Activated naive CD8-positive, alpha-beta T cell treated with anti-CD3 and anti-CD28 coated beads for 36 hours (primary cell): ENCODE measurements around the gene NCOR2. TPM values are rescaled to one million over a fixed set of nuclear protein-coding genes. Genes with fewer than 3 reads are reported as not detected.

ENCODE experiments used
- DNase-seq: peaks from one replicate; pipeline ENCODE4 v3.0.0; 2021
- H3K27ac Mint-ChIP-seq: one replicate; pipeline ENCODE4 v1.8.0; 2022; ENCODE audit warnings: mild to moderate bottlenecking, moderate library complexity, mixed read lengths
- H3K27me3 Mint-ChIP-seq: one replicate; pipeline ENCODE4 v1.8.0; 2022; ENCODE audit warnings: mild to moderate bottlenecking, mixed read lengths
- H3K36me3 Mint-ChIP-seq: one replicate; pipeline ENCODE4 v1.8.0; 2021; ENCODE audit warnings: mild to moderate bottlenecking, mixed read lengths
- H3K4me1 Mint-ChIP-seq: one replicate; pipeline ENCODE4 v1.8.0; 2021; ENCODE audit warnings: mixed read lengths
- H3K4me3 Mint-ChIP-seq: one replicate; pipeline ENCODE4 v1.8.0; 2022; ENCODE audit warnings: mild to moderate bottlenecking, moderate library complexity, mixed read lengths
- H3K9me3 Mint-ChIP-seq: one replicate; pipeline ENCODE4 v1.8.0; 2022; ENCODE audit warnings: mixed read lengths
- total RNA-seq, 2 experiments: library from RNA; stranded (reverse); gene quantifications; one replicate each; pipeline ENCODE4 v1.2.3, GENCODE V29; 2021

The NCOR2 gene
- total RNA-seq, 2 experiments from 2014 or later, result 106 to 112 TPM

DNA sequence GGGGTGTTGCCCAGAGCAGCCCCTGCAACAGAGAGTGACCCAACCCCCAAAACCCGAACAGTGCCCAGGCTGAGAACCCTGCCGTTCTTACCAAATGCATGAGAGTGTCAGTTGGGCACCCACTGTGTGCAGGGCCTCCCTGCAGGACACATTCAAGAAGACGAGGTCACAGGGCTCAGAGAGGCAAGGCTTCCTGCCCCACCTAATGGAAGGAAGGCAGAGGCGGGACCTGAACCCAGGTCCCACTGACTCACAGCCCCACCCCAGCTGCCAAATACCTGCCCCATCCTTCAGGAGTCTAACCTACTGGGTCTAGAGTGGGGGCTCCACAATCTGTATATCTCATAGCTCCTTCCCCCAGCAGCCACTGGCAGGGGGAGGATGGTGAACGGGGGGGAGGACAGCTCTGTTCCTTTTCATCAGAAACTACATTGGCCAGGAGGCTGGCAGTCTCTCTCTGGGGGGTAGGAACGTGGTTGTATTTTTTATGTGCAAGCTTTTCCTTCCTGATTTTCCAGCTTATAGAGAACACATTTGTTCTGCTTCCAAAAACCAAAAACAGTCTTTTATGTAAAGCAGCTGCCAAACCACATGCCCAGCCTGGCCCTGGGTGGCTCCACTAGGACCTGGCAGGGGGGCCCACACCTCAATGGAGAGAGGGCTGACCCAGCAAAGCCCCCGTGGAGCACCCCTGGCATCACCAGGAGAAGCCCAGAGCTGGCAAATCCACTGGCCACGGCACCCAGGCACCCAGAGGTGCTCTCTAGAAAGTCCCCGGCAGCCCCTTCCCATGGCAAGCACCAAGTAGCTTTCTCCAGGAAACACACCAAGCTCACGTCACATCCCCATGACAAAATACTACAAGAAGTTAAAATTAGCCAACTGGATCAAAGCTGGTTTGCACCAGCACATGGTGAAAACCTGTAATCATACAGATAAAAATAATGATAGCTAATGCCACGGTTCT, 17.0 kb downstream of the NCOR2 start:
- Mint-ChIP-seq H3K36me3 (peaks cover 8% of the 10 kb centered on the region), H3K9me3 (no peaks in the 10 kb centered on the region), H3K4me1 (peaks cover 75% of the 10 kb centered on the region), H3K4me3 (no peak overlapping the region), H3K27ac (no peak overlapping the region), H3K27me3 (no peaks in the 10 kb centered on the region)
- DNase-seq, result no peak

DNA sequence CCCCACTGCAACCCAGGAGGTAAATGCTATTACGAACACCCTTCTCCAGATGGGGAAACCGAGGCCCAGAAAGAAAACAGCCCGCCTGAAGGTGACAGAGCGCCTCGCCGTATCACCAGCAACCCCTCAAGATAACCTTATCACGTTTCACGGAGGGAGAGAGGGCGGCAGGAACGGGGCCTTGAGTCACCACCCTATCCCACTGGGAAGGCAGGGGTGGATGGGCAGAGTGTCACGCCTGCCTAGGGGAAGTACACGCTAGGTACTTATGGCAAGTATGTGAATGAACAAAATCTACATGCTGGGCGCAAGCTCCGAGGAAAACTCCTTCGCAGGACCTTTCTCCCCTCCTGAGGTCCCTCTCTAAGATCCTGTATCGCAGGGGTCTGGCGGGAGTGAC, 17.8 kb downstream of the NCOR2 start:
- no peaks in the 10 kb centered on the region for H3K27me3 Mint-ChIP-seq

DNA sequence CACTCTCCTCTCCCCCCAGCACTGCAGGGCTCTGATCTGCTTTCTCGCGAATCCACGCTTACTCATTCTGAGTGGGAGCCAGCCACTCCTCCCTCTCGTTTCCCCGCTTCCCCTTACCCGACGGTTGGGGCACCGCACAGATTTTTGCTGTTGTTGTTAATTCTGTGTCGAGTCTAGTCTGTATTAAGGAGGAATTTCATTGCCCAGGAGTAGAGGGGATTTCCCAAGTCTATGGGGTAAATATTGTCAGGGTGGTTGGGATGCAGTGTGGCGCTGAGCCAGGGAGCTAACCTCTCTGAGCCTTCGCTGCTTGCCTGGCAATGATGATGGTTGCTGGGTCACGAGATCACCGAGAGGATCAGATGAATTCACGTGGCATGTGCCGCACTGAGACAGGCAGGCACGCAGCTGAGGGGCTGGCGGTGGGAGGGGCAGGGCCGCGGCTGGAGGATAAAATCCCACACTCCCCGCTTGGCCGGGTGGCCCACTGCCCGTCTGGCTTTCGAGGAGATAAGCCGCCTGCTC, 18.5 kb downstream of the NCOR2 start:
- no peaks in the 10 kb centered on the region for H3K9me3 Mint-ChIP-seq
- DNase-seq, result no peak
- no peak overlapping the region for H3K4me3 Mint-ChIP-seq
- no peaks in the 10 kb centered on the region for H3K27me3 Mint-ChIP-seq
- peaks cover 71% of the 10 kb centered on the region for H3K4me1 Mint-ChIP-seq
- H3K27ac Mint-ChIP-seq, result no peak overlapping the region
- peaks cover 7% of the 10 kb centered on the region for H3K36me3 Mint-ChIP-seq

More for the DNA sequence above, 17.8 kb downstream of the NCOR2 start:
- no peaks in the 10 kb centered on the region for H3K9me3 Mint-ChIP-seq
- no peak overlapping the region for H3K4me3 Mint-ChIP-seq
- H3K4me1 Mint-ChIP-seq, result peaks cover 73% of the 10 kb centered on the region
- H3K27ac Mint-ChIP-seq, result no peak overlapping the region
- no peak for DNase-seq
- H3K36me3 Mint-ChIP-seq, result peaks cover 8% of the 10 kb centered on the region

DNA sequence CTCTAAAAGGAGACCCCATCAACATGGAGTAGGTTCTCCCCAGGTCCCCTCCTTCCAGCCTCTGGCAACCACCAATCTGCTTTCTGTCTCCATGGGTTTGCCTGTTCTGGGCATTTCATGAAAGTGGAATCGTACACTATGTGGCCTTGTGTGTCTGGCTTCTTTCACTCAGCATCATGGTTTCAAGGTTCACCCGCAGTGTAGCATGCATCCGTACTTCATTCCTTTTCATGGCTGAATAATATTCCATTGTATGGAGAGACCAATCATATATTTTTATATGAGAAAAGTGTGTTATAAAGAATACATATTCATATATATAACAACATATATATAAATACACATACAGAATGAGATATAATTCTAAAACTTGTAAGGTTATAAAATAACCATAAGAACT, 19.8 kb downstream of the NCOR2 start:
- Mint-ChIP-seq H3K9me3 (no peaks in the 10 kb centered on the region), H3K27me3 (no peaks in the 10 kb centered on the region), H3K4me1 (peaks cover 65% of the 10 kb centered on the region), H3K27ac (no peak overlapping the region), H3K36me3 (peaks cover 6% of the 10 kb centered on the region), H3K4me3 (no peak overlapping the region)
- DNase-seq, result no peak

DNA sequence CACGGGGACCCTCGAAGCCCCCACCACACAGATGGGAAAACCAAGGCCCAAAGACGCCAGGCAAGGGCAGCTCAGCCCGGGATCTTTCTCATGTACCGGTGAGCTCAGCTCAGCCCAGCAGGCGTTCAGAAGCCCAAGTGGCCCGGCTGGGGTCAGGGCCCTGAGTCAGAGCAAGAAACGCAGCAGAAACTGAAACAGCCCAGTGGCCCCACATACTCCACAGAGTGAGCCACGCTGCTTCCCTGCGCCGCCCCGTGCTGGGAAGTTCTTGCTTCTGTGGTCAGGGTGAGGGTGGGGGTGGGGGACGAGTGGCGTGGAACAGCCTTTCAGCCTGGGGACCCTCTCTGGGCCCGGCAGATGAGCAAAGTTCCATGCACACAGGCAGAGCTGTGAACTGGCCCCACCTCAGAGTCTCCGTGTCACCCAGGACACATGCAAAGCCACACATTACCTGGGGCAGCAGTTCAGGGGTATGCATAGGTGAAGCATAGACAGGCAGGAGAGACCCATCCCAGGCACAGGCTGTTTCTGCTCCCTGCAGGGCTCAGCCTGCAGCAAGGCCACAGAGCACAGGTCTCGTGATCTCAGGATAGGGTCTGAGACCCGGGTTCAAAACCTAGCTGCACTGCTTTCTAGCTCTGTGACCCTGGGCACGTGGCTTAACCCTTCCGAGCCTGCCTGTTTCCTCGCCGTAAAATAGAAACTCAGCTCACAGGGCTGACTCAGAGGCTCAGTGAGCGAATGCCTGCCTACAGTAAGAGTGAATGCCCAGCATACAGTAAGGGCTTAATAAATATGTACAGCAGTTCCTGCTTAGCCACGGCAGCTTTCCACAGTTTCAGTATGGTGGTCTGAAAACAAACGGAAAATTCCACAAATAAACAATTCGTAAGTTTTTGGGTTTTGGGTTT, 21.6 kb downstream of the NCOR2 start:
- peaks cover 50% of the 10 kb centered on the region for H3K4me1 Mint-ChIP-seq
- no peak overlapping the region for H3K4me3 Mint-ChIP-seq
- no peaks in the 10 kb centered on the region for H3K9me3 Mint-ChIP-seq
- peak; percentile 67 for DNase-seq
- peak overlapping the region; percentile 29 for H3K27ac Mint-ChIP-seq
- H3K36me3 Mint-ChIP-seq, result peaks cover 6% of the 10 kb centered on the region
- H3K27me3 Mint-ChIP-seq, result no peaks in the 10 kb centered on the region

DNA sequence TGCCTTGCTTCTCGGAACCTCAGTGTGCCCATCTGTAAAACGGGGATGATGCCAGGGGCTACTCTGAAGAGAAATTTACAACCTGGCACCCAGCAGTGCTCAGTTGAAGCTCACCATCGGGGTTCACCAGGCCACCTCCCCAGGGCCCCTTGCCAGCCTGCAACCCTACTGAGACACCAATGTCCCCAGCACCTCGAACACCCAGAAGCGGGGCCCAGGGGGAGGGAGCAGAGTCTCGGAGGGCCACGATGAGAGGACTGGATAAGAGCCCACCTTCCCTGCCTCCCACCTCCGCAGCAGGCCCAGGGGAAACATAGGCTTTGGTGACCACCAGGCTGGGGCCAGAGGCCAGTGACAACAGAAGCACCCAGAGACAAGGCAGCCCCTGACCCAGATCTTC, 22.4 kb downstream of the NCOR2 start:
- Mint-ChIP-seq H3K9me3 (no peaks in the 10 kb centered on the region), H3K36me3 (peaks cover 6% of the 10 kb centered on the region), H3K27ac (peak overlapping the region; percentile 29), H3K4me1 (peaks cover 42% of the 10 kb centered on the region), H3K4me3 (no peak overlapping the region), H3K27me3 (no peaks in the 10 kb centered on the region)
- no peak for DNase-seq

DNA sequence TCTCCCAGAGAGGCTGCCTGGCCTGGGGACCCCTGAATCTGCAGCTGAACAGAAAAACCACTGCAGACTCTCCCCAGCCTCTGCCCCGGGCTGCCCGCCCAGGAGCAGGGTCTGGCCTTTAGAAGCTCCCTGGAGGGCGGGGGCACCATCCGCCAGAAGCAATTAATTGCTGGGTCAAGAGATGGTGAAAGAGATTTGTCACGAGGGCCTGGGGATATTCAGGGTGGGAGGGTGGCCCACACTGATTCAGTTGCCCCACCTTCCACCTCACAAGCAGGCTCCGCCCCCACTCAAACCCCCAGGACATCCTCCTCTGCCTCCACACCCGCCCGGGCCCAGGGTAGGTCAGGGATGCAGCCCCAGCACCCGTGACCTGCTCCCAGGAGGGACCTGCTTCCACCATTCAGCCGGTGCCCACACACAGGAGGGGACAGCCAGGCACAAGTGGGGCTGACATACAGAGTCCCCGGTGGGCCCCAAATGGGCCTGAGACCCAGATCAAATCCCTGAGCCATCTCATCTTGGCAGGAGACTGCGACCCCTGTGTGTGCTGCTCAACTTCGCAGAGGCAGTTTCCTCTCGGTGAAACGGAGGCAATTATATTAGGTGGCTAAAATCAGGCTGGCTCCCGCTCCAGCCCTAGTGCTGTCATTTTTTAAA, 23.0 kb downstream of the NCOR2 start:
- Mint-ChIP-seq H3K27me3 (no peaks in the 10 kb centered on the region), H3K27ac (no peak overlapping the region), H3K36me3 (peaks cover 6% of the 10 kb centered on the region), H3K9me3 (no peaks in the 10 kb centered on the region), H3K4me3 (no peak overlapping the region), H3K4me1 (peaks cover 43% of the 10 kb centered on the region)
- DNase-seq, result no peak

DNA sequence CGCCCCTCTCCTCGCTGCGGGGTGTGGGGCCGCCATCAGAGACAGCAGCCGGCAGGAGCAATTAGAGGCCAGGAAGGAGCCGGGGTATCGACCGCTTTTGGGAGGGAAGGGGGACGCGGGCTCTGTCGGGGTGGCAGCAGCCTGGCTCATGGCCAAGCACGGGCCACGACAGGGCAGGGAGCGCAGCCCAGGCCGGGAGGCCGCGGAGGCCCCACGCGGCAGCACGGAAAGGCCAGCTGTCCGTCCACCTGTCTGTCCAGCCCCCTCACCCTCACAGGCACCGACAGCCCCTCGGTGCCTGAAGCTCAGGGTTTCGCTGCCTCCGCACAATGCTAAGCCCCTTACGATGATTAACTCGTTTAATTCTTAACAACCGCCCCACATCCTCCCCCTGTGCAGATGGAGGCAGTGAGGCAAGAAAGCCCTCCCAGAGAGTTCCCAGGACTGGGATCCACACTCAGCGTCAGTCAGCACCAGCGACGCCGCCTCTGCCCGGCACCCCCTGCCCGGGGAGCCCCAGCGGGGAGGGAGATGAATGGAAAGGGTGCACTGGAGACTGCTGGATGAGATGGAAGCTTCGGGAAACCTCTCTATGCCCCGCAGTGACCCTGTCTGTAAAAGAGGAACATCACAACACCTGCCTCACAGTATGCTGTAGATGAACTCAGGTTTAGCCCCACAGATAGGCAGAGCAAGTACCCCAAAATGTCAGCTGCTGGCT, 23.7 kb downstream of the NCOR2 start:
- H3K4me1 Mint-ChIP-seq, result peaks cover 43% of the 10 kb centered on the region
- H3K9me3 Mint-ChIP-seq, result no peaks in the 10 kb centered on the region
- H3K27me3 Mint-ChIP-seq, result no peaks in the 10 kb centered on the region
- H3K4me3 Mint-ChIP-seq, result no peak overlapping the region
- peaks cover 7% of the 10 kb centered on the region for H3K36me3 Mint-ChIP-seq
- DNase-seq, result no peak
- no peak overlapping the region for H3K27ac Mint-ChIP-seq

DNA sequence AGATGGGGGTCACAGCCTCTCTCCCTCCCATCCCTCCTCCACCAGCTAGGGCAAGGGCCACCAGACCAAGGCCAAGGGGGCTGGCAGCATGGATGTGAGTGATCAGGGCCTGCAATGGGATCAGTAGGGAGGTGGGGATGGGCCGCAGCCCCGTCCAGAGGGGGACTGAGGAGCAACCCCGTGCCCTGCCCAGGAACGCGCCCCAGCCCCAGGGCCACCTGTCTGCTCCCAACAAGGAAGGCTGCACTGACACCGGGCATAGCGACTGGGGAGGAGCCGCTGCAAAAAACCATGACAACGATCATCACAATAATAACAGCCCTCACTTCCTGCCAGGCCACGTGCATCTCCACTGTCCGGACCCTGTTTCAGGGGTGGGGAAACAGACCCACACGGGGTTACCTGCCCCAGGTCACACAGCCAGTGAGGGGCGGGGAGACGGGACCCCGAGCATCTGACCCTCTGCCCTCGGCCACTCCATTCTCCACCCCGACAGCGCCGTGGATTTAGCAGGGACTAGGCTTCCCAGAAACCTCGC, 24.3 kb downstream of the NCOR2 start:
- no peaks in the 10 kb centered on the region for H3K27me3 Mint-ChIP-seq
- H3K27ac Mint-ChIP-seq, result no peak overlapping the region

DNA sequence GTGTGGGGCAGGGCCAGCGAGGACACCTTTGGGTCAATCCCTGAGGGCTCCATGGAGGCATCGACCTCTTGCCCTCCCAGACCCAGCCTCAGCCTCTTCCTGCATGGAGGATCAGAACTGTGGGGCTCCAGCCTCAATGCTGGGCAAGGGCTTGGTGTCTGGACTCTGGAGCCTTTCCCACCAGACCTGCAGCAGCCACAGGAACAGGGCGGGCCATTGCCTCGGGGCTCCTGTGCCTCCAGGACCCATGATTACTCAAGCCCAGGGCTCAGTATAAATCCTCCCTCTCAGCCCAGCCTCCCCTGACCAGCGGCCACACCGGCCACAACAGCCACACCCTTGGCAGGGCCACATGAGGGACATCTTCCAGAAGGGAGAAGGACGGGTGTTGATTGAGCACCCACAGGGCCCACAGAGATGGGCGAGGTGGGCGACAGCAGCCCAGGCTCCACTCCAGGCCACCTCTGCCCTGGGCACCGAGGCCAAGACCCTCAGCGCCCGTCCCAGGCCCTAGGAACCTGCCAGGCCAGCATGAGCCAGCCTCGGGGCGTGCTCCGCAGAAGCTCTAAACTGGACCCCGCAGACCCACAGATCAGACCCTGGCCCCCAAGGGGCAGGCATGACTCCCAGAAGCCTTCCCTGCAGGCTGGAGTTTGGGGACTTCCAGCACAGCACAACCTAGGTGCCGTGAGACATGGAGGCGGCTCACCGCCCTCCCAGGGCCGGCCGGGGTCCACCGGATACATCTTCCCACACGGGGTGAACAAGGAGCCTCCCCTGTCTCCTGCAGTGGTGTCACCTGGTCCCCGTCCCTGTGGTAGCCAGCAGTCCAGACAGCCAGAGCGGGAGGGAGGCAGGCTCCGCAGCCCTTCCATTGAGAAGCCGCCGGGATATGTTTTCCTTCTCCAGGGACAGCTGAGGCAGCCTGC, 25.1 kb downstream of the NCOR2 start:
- no peaks in the 10 kb centered on the region for H3K9me3 Mint-ChIP-seq
- H3K27ac Mint-ChIP-seq, result no peak overlapping the region
- H3K4me1 Mint-ChIP-seq, result peaks cover 41% of the 10 kb centered on the region
- no peak overlapping the region for H3K4me3 Mint-ChIP-seq
- H3K36me3 Mint-ChIP-seq, result peaks cover 2% of the 10 kb centered on the region
- H3K27me3 Mint-ChIP-seq, result no peaks in the 10 kb centered on the region
- DNase-seq, result no peak

More for the DNA sequence above, 24.3 kb downstream of the NCOR2 start:
- Mint-ChIP-seq H3K9me3 (no peaks in the 10 kb centered on the region), H3K36me3 (peaks cover 4% of the 10 kb centered on the region), H3K4me3 (no peak overlapping the region), H3K4me1 (peaks cover 45% of the 10 kb centered on the region)
- DNase-seq, result no peak

DNA sequence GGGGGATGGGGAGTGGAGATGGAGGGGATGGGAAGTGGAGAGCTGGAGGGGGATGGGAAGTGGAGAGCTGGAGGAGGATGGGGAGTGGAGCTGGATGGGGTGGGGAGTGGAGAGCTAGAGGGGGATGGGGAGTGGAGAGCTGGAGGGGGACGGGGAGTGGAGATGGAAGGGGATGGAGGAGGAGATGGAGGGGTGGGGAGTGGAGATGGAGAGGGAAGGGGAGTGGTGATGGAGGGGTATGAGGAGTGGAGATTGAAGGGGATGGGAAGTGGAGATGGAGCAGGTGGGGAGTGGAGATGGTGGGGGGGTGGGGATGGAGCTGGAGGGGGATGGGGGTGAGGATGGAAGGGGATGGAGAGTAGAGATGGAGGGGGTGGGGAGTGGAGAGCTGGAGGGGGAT, 26.1 kb downstream of the NCOR2 start:
- H3K27me3 Mint-ChIP-seq, result no peaks in the 10 kb centered on the region
- H3K4me1 Mint-ChIP-seq, result peaks cover 43% of the 10 kb centered on the region
- no peak overlapping the region for H3K4me3 Mint-ChIP-seq
- H3K9me3 Mint-ChIP-seq, result no peaks in the 10 kb centered on the region
- no peak for DNase-seq
- H3K27ac Mint-ChIP-seq, result no peak overlapping the region
- H3K36me3 Mint-ChIP-seq, result peaks cover 2% of the 10 kb centered on the region

DNA sequence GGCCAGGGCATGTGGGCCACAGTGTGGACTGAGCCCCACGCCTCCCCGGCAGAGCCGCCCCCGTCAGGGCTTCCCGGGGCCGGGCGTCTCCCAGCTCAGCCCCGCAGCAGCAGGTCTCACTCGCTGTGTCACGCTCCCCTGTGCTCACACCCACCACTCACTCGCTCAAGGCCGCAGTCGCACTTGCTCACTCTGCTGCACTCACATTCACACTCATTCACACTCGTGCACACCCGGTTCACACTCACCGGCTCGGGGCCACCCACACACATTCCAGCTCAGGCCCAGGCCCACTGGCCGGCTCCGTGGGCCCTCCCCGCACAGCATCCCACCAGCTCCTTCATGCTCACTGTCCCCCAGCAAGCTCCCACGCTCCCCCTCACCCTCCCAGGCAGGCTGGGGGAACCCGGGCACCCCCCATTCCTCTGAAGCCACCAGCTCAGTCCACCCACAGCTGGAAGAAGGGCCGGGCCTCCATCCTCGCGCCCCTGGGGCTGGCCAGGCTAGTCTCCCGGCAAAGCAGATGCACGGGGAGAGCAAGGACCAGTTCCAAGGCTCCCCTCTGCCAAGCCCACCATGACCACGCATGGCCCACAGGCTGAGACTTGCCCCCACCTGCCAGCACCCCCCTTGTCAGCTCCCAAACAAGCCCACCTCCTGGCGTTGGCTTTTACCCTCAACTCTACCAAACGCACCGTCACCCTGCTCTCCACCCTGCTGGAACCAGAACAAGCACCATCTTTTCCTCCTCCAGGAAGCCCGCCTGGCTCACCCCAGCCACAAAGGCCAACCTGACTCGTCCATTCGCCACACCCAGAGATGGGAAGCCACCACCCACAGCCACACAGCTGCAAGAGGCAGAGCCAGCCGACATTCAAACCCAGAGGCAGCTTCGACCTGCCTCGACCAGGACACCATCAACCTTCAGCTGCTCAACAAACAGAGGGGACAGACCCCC, 28.0 kb downstream of the NCOR2 start:
- no peaks in the 10 kb centered on the region for H3K9me3 Mint-ChIP-seq
- H3K36me3 Mint-ChIP-seq, result peaks cover 2% of the 10 kb centered on the region
- no peaks in the 10 kb centered on the region for H3K27me3 Mint-ChIP-seq
- H3K27ac Mint-ChIP-seq, result no peak overlapping the region
- H3K4me3 Mint-ChIP-seq, result no peak overlapping the region
- H3K4me1 Mint-ChIP-seq, result peaks cover 31% of the 10 kb centered on the region
- no peak for DNase-seq
